Measurements from ENCODE around the gene UNC5A.

Gene UNC5A

GRCh38 chr5:176848651-176849050, 38.3 kb downstream of the UNC5A start:
- no peak for DNase-seq (ENCODE audit: low read depth)
- no peak for TF ChIP-seq CTCF (IDR thresholded peaks at IDR 0.05; ENCODE audit: control insufficient read depth, extremely low read depth, insufficient read depth)
- no peak overlapping the region for H3K4me3 ChIP-seq (ENCODE audit: low read depth, low read length)

- H3K4me3 ChIP-seq (ENCODE audit: low read depth, low read length), result no peak overlapping the region
- no peak for DNase-seq (ENCODE audit: low read depth)
- TF ChIP-seq CTCF (IDR thresholded peaks at IDR 0.05; ENCODE audit: control insufficient read depth, extremely low read depth, insufficient read depth), result no peak
Observed at GRCh38 chr5:176849611-176850227, 39.4 kb downstream of the UNC5A start.

GRCh38 chr5:176850371-176851245, 40.2 kb downstream of the UNC5A start:
- TF ChIP-seq CTCF (IDR thresholded peaks at IDR 0.05; ENCODE audit: control insufficient read depth, extremely low read depth, insufficient read depth), result no peak

GRCh38 chr5:176851380-176851779, 41.0 kb downstream of the UNC5A start:
- TF ChIP-seq CTCF (IDR thresholded peaks at IDR 0.05; ENCODE audit: control insufficient read depth, extremely low read depth, insufficient read depth), result no peak

More at GRCh38 chr5:176850371-176851245, 40.2 kb downstream of the UNC5A start:
- H3K4me3 ChIP-seq (ENCODE audit: low read depth, low read length), result no peak overlapping the region
- DNase-seq (ENCODE audit: low read depth), result no peak

GRCh38 chr5:176851871-176852658, 41.7 kb downstream of the UNC5A start:
- DNase-seq (ENCODE audit: low read depth), result no peak
- TF ChIP-seq CTCF (IDR thresholded peaks at IDR 0.05; ENCODE audit: control insufficient read depth, extremely low read depth, insufficient read depth), result no peak
- H3K4me3 ChIP-seq (ENCODE audit: low read depth, low read length), result no peak overlapping the region

More at GRCh38 chr5:176851380-176851779, 41.0 kb downstream of the UNC5A start:
- no peak overlapping the region for H3K4me3 ChIP-seq (ENCODE audit: low read depth, low read length)
- DNase-seq (ENCODE audit: low read depth), result no peak

- H3K4me3 ChIP-seq (ENCODE audit: low read depth, low read length), result no peak overlapping the region
- TF ChIP-seq CTCF (IDR thresholded peaks at IDR 0.05; ENCODE audit: control insufficient read depth, extremely low read depth, insufficient read depth), result no peak
- no peak for DNase-seq (ENCODE audit: low read depth)
Observed at GRCh38 chr5:176853151-176853778, 42.9 kb downstream of the UNC5A start.

Data from LNCaP clone FGC (cell line).